ENCODE measurements around the gene TPPP2.

TPPP2 gene

DNA sequence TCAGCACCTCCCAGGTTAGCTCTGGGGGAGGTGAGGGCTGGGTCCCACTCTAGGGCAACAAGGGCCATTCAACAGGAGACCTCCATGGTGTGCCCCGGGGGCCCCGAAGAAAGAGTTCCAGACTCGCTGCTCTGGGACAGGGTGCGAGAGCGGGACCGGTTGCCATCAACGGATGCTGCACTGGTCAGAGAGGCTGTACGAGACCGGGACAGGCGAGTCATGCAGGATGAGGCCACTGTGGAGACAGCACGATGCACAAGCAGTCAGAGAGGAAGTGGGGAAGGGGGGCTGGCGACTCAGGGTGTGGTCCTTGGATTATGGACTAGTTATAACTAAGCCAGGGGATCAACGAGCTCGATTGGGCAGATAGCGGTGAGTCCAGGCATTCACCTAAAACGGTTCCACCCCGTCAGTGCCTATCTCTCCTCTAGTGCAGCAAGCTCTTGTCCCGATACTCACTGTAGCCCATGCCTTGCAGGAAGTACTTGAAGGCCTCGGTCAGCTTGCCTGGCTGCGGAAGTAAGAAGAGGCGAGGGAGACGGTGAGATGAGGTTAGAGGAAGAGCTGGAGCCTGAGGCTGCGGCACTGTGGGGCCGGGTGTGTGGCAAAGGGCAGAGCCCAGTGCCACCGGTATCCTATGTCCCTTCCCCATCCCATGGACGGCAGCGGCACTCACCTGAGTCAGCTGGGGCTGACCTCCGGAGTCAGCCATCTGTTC is 12.3 kb upstream of the TPPP2 start:
- DNase-seq (ENCODE audit: low spot score), result no peak

DNA sequence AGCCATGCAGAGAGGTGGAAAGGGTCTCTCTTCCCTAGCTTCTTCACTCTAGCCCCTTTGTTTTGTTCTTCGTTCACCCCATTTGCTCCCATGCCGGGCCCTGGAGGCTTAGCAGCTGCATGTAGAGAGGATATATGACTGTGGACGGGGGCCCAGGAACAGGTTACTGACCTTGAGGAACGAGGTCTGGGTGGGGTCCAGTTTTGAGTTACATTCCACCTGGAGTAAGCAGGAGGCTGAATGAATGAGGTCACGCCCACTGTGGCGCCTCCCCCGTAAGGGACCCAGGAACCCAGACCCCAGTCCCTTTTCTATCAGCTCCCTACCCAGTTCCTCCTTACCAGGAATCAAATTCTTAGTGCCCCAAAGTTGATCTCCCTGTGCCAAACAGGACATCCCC is 11.7 kb upstream of the TPPP2 start:
- no peak for DNase-seq (ENCODE audit: low spot score)

DNA sequence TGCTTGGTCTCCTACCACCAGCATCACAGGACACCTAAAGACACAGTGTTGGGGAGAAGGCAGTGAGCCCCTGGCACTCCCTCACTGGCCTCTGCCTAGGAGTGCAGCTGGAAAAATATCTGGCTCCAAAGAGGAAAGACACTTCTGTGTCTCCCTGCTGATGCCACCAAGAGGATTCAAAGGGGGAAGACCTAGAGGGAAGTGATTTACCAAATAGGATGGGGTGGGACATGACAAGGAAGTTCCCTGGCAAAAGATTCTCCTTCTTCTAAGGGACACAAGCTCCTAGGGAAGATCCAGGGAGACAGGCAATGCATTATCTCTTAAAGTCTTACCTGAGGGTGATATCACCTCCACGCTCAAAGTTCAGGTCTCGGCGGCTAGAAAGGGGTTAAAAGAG is 11.2 kb upstream of the TPPP2 start:
- DNase-seq (ENCODE audit: low spot score), result no peak

DNA sequence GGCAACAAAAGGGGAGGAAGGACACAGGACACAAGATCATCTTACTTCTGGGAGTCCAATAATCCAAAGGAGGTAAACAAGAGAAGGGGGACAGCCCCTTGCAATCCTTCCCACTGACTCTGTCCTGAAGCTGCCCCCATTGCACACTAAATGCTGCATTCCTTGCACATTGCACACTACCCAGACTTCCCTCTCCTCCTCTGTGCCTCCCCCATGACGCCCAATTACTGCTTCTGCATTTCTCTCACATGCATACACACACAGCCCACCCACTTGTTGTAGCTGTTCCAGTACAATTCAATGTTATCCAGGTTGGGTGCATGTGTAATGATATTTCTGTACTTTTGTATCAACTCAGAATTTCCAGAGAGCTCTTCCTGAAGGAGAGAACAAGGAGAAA is 10.7 kb upstream of the TPPP2 start:
- DNase-seq (ENCODE audit: low spot score), result no peak

DNA sequence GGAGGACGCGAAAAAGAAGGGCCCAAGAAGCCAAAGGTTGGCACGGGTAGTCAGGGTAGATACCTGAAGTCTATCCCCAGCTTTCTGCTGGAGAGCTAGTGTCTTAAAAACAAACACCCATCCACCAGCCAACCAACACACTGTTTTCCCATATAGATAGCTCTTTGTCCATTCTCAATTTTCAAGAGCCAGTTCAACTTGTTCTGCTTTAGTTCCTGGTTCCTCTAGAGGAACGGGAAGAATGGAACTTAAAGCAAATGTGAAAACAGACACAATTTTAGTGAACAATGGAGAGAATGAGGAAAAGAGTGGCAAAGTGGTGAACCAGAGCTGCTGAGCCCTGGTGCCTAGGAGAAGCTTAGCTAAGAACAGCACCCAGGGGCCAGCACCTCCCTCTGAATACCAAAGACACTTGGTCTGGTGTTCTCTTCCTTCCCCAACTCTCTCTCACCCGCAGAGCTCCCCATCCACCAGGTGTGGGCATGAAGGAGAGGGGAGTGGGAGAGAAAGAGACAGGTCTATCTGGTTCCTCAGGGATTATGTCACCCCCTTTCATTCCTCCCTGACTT is 9.0 kb upstream of the TPPP2 start:
- no peak for DNase-seq (ENCODE audit: low spot score)

DNA sequence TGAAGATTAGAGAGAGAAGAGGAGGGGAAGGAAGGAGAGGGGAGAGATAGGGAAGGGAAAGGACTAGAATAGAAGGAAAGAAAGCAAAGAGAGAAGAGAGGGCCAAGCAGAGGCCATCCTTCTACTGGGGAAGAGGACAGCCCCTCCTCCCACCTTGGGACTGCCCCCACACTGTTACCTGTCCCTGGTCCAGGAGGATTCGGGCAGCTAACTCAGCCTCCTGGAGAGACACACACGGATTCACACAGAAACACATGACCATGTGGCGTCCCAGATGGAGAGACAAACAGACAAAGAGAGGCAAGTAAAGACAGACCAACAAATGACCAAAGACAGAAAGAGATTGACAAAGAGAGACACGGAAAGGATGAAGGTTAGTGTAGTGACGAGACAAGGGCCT is 7.3 kb upstream of the TPPP2 start:
- DNase-seq (ENCODE audit: low spot score), result no peak

DNA sequence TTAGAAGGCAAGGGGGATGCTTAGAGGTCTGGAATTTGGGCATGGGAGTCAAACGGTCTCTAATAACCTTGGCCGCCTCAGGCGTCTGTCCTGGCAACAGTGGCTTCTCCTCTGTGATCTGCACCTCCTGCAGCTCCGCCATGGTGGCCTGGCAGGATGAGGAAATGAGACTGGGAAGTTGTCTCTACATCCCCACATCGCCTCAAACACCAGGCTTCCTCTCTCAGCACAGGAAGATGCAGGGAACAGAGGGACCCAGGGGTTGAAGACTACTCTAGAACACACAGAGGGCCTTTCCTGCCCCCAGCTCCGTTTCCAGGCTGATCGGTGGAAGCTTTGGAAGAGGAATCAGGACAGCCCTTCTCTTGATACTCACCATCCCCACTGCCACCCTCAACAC is 6.8 kb upstream of the TPPP2 start:
- no peak for DNase-seq (ENCODE audit: low spot score)

DNA sequence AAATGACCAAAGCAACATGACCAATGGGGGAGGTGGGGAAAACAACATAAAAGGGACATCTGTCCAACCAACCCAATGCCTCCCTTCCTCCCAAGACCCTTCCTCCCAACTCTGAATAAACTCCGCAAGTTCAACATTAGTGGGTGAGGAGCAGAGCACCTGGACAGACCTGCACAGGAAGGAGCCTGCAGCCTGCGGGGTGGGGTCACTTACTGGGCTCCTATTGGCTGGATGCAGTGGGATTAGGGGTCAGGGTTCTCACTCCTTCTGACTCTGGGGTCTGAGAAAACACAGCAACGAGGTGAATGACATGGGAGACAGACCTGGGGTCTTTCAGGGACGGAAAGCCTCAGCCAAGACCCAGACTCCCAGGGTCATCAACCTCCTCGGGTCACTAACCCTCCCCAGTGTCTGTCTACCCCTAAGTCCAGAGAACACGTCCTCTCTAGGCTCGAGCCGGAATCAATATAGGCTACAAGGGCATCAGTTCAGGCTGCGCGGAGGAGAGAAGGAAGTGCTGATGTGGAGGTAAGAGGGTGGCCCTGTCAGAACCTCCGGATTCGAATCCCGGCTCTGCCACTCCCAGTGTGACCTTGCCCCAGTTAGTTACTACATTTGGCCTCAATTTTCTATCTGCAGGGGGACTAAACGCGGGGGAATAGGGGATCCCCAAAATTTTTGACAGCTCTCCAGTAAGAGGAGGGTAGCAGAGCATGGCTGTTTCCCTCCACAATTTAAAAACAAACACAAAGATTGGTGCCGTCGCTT is 6.0 kb upstream of the TPPP2 start:
- no peak for DNase-seq (ENCODE audit: low spot score)

DNA sequence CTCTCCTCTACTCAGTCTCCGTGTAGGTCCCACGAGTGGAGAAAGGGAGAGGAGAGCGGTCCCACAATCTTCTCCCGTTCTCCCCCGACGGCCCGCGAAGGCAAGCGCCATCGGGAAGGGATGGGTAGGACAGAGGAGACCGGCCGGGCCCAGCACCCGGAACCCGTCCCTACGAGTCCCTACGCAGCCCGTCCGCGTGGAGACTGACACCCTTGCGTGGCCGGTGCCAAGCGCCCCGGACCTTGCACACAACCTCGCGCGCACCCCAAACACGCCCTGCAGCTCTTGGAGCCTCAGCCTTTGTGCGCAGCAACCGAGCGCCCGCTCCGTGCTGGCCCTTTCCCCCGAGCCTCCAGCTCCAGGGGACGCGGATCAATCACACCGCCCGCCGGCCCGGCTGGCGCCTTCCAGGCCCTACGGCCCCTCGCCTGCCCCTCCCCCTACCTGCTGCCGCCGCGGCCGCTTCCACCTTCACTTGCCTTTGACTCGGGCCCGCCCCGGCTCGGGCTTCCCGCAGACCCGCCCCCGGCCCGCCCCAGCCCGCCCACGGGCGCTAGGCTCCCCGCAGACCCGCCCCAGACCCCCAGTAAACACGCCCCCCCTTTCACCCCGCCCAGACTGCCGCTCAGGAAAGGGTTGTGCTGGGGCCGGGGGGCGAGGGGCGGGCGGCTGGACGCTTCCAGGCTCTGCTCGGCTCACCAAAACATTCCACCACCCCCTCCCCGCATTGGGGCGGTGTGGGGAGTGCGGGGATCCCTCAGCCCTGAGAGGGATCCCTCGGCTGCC is 5.2 kb upstream of the TPPP2 start, which contains the start of gene NDRG2:
Gene NDRG2, minus strand, starts transcription at position 477 of the 786 bp plus-strand sequence. CDS start 1,746 bp downstream, outside the sequence.
- DNase-seq (ENCODE audit: low spot score), result no peak

DNA sequence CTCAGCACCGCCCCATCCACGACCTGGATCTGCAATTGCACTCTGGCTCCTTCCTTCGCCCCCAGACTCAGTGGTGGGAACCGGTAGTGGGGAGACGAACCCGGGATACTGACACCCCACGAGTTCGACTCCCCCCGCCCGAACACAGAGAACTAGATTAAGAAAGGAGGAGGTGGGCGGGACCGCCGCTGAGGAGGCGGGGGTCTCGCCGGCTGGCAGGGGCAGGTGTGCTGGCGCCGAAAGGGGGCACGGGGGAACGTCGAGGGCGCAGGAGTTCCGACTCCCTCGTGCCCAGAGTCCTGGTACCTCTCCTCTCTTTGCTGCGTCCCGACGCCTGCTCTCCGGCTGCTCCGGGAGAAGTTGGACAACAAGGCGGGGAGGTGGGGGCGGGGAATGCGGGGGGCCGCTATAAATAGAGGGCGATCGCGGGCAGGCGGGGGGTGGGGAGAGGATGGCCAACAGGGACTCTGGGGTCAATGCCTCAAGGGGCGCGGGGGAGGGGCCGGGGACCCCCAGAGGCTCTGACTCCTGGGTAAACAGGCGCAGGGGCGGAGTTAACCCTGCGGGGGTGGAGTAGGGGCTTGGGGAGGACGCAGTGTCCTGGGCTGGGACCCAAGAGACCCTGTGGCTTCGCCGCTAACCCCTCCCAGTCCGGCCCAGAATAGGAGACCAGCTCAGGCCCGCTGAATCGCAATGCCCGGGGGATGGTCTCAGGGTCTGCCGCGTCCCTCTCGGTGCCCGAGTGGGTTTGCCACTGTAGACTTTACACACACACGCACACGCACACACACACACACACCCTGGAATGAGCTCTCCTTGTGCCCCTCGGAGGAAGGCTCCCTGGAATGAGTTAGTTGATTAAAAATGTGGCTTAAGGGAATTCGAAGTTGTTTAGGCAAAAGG is 4.4 kb upstream of the TPPP2 start:
- DNase-seq (ENCODE audit: low spot score), result no peak

DNA sequence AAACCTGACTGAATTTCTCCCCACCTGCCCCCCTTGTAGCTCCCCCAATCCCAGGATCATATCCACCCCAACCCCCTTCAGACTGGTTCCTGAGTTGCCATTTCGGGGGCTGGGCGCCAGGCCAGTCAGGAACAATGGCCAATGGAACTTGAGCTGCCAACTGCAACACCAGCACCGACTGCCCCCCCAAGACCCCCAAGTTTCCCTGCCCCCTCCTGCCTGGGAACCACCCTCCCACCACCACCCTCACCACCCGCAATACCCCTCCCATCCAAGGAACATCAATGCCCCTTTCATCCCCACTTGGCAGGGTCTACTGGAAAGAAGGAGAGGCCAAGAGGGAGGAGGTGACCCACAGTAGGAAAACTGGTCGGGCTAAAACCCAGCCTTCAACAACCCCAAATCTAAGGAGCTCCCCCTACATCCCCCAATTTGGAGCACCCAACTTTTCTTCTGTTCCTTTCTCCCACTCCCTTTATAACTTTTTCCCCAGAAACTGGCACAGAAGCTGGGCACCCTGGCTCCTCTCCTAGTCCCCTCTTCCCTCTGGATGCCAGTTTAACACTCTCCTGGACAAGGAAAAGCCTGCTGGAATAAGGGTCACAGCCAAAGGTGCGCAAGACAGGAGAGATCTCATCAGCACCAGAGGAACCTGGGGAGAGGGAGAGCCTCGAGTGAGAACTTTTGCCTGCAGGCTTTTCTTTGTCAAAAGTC is 3.6 kb upstream of the TPPP2 start:
- no peak for DNase-seq (ENCODE audit: low spot score)

DNA sequence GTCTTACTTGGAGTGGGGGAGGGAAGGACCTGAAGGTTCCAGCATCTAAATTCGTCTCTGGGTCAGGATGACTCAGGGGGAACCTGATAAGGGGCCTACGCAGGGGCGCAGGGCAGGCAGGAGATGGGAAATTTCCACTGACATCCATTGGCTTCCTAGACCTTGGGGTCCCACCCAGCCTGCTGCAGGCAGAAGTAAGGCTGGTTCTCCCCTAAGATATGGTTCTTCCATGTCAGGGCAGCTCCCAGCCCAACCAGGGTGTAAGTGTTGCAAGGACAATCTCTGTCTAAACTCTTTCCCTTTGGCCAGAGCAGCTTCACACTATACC is 3.1 kb upstream of the TPPP2 start:
- DNase-seq (ENCODE audit: low spot score), result no peak

DNA sequence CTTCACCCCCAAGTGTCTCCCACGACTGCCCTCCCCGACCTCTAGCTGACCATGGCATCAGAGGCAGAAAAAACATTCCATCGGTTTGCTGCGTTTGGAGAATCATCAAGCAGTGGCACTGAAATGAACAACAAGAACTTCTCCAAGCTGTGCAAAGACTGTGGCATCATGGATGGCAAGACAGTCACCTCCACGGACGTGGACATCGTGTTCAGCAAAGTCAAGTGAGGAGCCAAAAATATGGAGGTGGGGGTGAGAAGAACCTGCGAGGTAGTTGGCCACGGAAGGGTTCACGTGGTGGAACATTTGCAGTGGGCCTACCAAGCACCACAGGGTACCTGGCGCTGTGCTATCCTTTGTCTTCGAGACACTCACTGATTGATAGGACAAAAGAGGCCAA is 514 bp downstream of the TPPP2 start:
- DNase-seq (ENCODE audit: low spot score), result no peak

DNA sequence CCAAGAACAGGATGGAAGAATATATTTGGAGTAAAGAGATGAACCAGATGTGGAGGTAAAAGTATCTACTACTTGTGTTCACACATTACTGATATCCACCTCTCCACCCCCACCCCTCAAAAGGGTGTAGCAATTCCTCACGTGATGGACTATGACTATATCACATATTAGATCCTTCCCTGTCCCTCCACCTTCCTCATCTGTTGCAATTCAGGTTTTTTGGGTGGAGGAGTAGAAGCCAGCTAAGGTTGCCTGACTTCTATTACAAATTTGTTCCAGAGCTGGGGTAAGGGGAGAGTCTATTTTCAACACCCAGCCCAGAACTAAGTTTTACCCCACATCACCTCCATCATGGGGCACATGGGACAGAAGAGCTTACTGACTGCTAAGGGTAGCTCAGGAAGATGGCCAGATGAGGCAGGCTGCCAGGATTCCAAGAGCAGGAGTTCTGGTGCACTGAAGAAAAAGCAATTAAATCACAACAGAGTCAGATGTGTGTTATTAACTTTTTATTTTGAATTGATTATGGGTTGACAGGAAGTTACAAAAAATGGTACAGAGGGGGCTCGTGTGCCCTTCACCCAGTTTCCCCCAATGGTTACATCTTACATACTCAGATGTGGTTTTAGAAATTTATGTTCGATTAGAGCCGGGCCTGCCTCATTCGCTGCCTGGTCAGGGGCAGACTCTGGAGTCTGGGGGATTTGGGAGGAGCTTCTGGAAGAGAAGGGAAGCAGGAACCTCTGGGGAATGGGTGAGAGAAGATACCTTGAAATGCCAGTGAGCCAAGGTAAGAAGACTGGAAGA is 2.5 kb downstream of the TPPP2 start:
- no peak for DNase-seq (ENCODE audit: low spot score)

DNA sequence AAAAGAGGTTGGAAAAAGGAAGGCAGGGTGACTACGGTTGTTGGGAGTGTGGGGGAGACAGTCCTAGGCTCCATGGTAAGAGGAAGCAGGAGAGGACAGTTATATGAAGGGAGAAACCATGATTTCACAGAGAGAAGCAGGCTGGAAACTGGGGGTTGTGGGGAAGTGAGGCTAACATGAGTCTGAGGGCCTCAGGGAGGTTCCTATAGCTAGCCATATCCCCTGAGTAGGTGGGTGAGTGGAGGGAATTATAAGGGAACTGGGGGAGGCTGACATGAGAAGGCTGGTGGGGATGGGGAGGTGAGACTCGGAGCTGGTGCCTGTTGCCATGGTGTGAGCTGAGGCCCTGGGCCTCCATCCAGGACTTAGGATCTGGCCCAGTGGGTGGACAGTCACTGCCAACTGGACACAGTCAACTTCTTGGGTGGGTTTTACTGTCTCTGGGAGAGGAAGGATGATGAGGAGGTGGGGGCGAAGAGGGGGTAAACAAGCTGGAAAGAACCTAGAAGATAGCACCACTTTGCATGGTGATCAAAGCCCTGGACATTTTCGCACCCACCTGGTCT is 3.2 kb downstream of the TPPP2 start:
- DNase-seq (ENCODE audit: low spot score), result no peak

DNA sequence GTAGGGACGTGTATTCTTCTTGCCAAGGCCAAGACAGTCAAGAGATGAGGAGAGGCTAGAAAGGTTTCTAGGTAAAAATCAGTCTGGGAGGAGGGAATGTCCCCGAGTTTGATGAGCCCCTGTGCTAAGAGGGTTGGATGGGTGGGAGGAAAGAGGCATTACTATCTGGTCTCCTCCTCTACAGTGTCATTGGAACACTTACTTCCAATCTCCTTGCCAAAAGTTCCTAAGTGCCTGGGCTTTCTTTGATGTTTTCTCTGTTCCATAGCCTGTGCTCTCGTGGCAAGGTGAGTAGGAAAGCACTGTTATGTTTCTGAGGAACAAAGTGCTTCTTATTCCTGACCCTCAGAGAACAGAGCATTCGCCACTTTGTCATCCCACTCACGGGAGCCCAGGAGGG is 4.7 kb downstream of the TPPP2 start, which contains the start of gene RNASE13:
Gene RNASE13, minus strand, starts transcription at position 101 of the 400 bp plus-strand sequence. CDS start 519 bp downstream, outside the sequence.
- DNase-seq (ENCODE audit: low spot score), result no peak

DNA sequence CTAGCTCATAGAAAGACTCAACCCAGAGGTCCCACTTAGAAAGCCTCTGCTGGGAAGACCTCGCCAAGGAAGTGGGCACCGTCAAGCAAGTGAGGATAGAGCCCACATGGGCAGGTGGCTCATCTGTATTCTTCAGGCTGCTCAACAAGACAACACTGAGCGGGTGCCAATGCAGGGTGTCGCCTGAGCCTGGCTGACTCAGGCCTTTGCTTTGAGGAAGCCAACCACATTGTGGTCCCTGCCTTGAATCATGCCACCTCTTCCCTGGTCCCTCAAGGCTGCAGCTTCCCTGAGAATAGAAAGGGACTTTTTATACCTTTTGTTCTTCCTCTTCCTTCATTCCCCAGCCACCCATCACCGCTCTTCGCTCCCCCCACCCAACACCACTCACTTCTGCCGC is 6.7 kb downstream of the TPPP2 start:
- no peak for DNase-seq (ENCODE audit: low spot score)

DNA sequence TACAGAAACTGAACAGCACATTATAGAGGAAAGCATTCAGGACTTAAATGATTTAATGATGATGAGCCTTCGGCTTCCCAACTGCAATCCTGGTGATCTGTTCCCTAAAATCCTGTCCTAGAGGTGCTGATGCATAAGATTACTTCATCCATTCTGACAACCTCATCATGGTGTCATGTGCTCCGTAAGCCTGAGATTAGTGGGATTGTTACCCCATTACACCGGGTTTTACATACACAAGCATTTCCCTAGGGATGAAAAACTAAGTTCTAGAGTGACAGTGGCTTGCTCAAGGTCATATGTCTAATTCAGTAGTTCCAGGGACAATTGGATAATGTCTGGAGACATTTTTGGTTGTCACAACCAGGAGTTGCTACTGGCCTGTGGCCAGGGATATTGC is 7.1 kb downstream of the TPPP2 start:
- no peak for DNase-seq (ENCODE audit: low spot score)
